Upper lobe of right lung (tissue), 1 donor: Measurements from ENCODE around the gene UST. TPM values are rescaled to one million over a fixed set of nuclear protein-coding genes. Genes with fewer than 3 reads are reported as not detected.
"Not testable (repeated sequence)": the region's sequence is repeated elsewhere in the genome, so short reads cannot be mapped to it uniquely, and the experiment has no call there.

Experiments used
- ATAC-seq: fragments of 200-7000 bp; cut with Tn5 transposase; one replicate; pipeline ENCODE4 v1.9.1; 2020; ENCODE audit warnings: mild to moderate bottlenecking, moderate library complexity
- DNase-seq: peaks from one replicate; pipeline ENCODE4 v3.0.0-alpha.2; 2020
- H3K27ac ChIP-seq: fragments of 200-600 bp; one replicate; pipeline ENCODE4 v1.8.0; 2022
- H3K27me3 ChIP-seq: fragments of 200-600 bp; one replicate; pipeline ENCODE4 v1.8.0; 2022; ENCODE audit warnings: mild to moderate bottlenecking
- H3K36me3 ChIP-seq: fragments of 200-600 bp; one replicate; pipeline ENCODE4 v1.8.0; 2022
- H3K4me1 ChIP-seq: fragments of 200-600 bp; one replicate; pipeline ENCODE4 v1.8.0; 2022
- H3K4me3 ChIP-seq: fragments of 200-600 bp; one replicate; pipeline ENCODE4 v1.8.0; 2022; ENCODE audit warnings: mild to moderate bottlenecking
- H3K9me3 ChIP-seq: fragments of 200-600 bp; one replicate; pipeline ENCODE4 v1.8.0; 2022
- CTCF ChIP-seq: fragments of 200-600 bp; IDR thresholded peaks from one replicate; pipeline ENCODE4 v1.8.0; 2022; ENCODE audit warnings: antibody characterized with exemption
- intact Hi-C: fragments of 100-400 bp; cut with DNase I; formaldehyde crosslinking; loops from one replicate; pipeline ENCODE4 v1.11.0; 2022
- total RNA-seq: library from RNA; stranded (reverse); fragmentation: NEBNext Ultra II Directional; extraction: Animal tissue kit (Norgen Biotek cat#: 25700); gene quantifications from one replicate; pipeline ENCODE4 v1.2.1, GENCODE V29; 2021
- donor health status: DM: no; HTN: yes; CAD: no; lungs with severe emphysema.

Gene UST
- total RNA-seq, 1 donor from 2014 or later: 11.8 TPM

- no peak for DNase-seq
- intact Hi-C loops: no loop called here
- Histone ChIP-seq H3K27ac (peak overlapping the region; percentile 79), H3K4me1 (peaks cover 30% of the 10 kb centered on the region), H3K9me3 (no peaks in the 10 kb centered on the region), H3K27me3 (no peaks in the 10 kb centered on the region), H3K36me3 (no peaks in the 10 kb centered on the region), H3K4me3 (no peak overlapping the region)
- TF ChIP-seq CTCF: no peak
- ATAC-seq: no peak
Observed at GRCh38 chr6:148762231-148762630, 15.4 kb downstream of the UST start.

GRCh38 chr6:148764259-148765020, 17.6 kb downstream of the UST start:
- H3K36me3 ChIP-seq, ATAC-seq, H3K27ac ChIP-seq, H3K4me3 ChIP-seq, H3K9me3 ChIP-seq, intact Hi-C loops, DNase-seq, H3K27me3 ChIP-seq: not testable (repeated sequence)
- peaks cover 25% of the 10 kb centered on the region for H3K4me1 ChIP-seq

GRCh38 chr6:148765898-148766808, 19.3 kb downstream of the UST start:
- Histone ChIP-seq H3K4me3 (no peak overlapping the region), H3K4me1 (peaks cover 26% of the 10 kb centered on the region), H3K9me3 (no peaks in the 10 kb centered on the region), H3K27ac (no peak overlapping the region), H3K27me3 (no peaks in the 10 kb centered on the region), H3K36me3 (no peaks in the 10 kb centered on the region)
- DNase-seq: no peak
- intact Hi-C loops: no loop called here
- ATAC-seq: no peak
- no peak for TF ChIP-seq CTCF

GRCh38 chr6:148768646-148769270, 21.9 kb downstream of the UST start:
- no peak for DNase-seq
- TF ChIP-seq CTCF: no peak
- no peak overlapping the region for H3K4me3 ChIP-seq
- intact Hi-C loops: no loop called here
- no peaks in the 10 kb centered on the region for H3K9me3 ChIP-seq
- H3K27me3 ChIP-seq: no peaks in the 10 kb centered on the region
- peaks cover 7% of the 10 kb centered on the region for H3K4me1 ChIP-seq
- peak; percentile 38 for ATAC-seq
- no peak overlapping the region for H3K27ac ChIP-seq
- H3K36me3 ChIP-seq: no peaks in the 10 kb centered on the region

GRCh38 chr6:148769304-148769968, 22.6 kb downstream of the UST start:
- Histone ChIP-seq H3K4me3 (no peak overlapping the region), H3K27me3 (no peaks in the 10 kb centered on the region), H3K27ac (no peak overlapping the region), H3K9me3 (no peaks in the 10 kb centered on the region), H3K36me3 (no peaks in the 10 kb centered on the region), H3K4me1 (peaks cover 7% of the 10 kb centered on the region)
- intact Hi-C loops: no loop called here
- no peak for DNase-seq
- no peak for TF ChIP-seq CTCF
- no peak for ATAC-seq
